Measurements from ENCODE around the gene SRP54.
"Not testable (repeated sequence)": the region's sequence is repeated elsewhere in the genome, so short reads cannot be mapped to it uniquely, and the experiment has no call there.

The SRP54 gene

GRCh38 chr14:34982421-34983147, at the start of gene SRP54:
TSS of gene SRP54 (plus strand) at chr14:34982992. CDS start at chr14:34996710, 13,718 bp downstream.
- intact Hi-C loops (cut with micrococcal nuclease): loop anchor here (1.0 to 2.0 kb wide), 3 partner anchors 64 to 140 kb away; partner anchors contain the start of genes FAM177A1 and PRORP
- Mint-ChIP-seq H3K27me3 (no peaks in the 10 kb centered on the region), H3K36me3 (ENCODE audit: low read depth) (peaks cover 20% of the 10 kb centered on the region), H3K27ac (no peak within 1 kb of the TSS), H3K4me1 (ENCODE audit: low read depth) (no peaks in the 10 kb centered on the region), H3K4me3 (no peak within 1 kb of the TSS), H3K9me3 (no peaks in the 10 kb centered on the region)

- Mint-ChIP-seq H3K27ac (no peak overlapping the region), H3K4me3 (no peak overlapping the region), H3K36me3 (ENCODE audit: low read depth) (no peaks in the 10 kb centered on the region), H3K27me3 (no peaks in the 10 kb centered on the region), H3K9me3 (no peaks in the 10 kb centered on the region), H3K4me1 (ENCODE audit: low read depth) (peaks cover 27% of the 10 kb centered on the region)
- intact Hi-C loops (cut with micrococcal nuclease): loop anchor here (10.0 kb wide), 1 partner anchor 58 kb away; the partner anchor contains the start of gene BAZ1A
These were observed 49.5 kb upstream of the SRP54 start for GRCh38 chr14:34933301-34933700.

DNA sequence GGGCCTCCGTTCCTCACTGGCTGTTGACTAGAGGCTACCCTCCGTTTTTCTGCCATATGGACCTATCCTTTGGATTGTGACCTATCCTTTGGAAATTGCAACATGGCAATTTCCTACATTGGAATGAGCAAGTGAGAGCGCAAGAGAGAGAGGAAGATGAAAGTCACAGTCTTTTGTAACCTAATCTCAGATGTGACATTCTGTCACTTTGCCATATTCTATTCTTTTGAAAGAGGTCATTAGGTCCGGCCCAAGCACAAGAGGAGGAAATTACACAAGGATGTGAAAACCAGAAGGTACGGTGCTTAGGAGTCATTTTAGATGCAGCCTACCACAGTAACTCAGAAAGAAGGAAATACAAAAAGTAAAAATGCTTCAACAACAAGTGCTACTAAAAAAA, 47.3 kb upstream of the SRP54 start:
- intact Hi-C loops (cut with micrococcal nuclease): loop anchor here (10.0 kb wide), 1 partner anchor 61 kb away; the partner anchor contains the start of gene BAZ1A

GRCh38 chr14:34937442-34937841, 45.4 kb upstream of the SRP54 start:
- Mint-ChIP-seq H3K27me3 (no peaks in the 10 kb centered on the region), H3K9me3 (no peaks in the 10 kb centered on the region), H3K36me3 (ENCODE audit: low read depth) (no peaks in the 10 kb centered on the region), H3K4me1 (ENCODE audit: low read depth) (peaks cover 12% of the 10 kb centered on the region), H3K4me3 (no peak overlapping the region), H3K27ac (no peak overlapping the region)
- intact Hi-C loops (cut with micrococcal nuclease): loop anchor here (10.0 kb wide), 1 partner anchor 63 kb away; the partner anchor contains the start of gene BAZ1A

More for the DNA sequence above, 47.3 kb upstream of the SRP54 start:
- Mint-ChIP-seq H3K27ac (peak overlapping the region; percentile 55), H3K9me3 (no peaks in the 10 kb centered on the region), H3K36me3 (ENCODE audit: low read depth) (no peaks in the 10 kb centered on the region), H3K4me1 (ENCODE audit: low read depth) (peaks cover 20% of the 10 kb centered on the region), H3K27me3 (no peaks in the 10 kb centered on the region), H3K4me3 (no peak overlapping the region)

- Mint-ChIP-seq H3K36me3 (ENCODE audit: low read depth) (no peaks in the 10 kb centered on the region), H3K27ac (no peak overlapping the region), H3K9me3 (no peaks in the 10 kb centered on the region), H3K4me3 (no peak overlapping the region), H3K27me3 (no peaks in the 10 kb centered on the region), H3K4me1 (ENCODE audit: low read depth) (peaks cover 12% of the 10 kb centered on the region)
- intact Hi-C loops (cut with micrococcal nuclease): loop anchor here (10.0 kb wide), 1 partner anchor 63 kb away; the partner anchor contains the start of gene BAZ1A
These were observed 44.9 kb upstream of the SRP54 start for GRCh38 chr14:34937876-34938275.

- peaks cover 11% of the 10 kb centered on the region for H3K9me3 Mint-ChIP-seq
- H3K4me3 Mint-ChIP-seq: no peak overlapping the region
- no peaks in the 10 kb centered on the region for H3K4me1 Mint-ChIP-seq (ENCODE audit: low read depth)
- H3K27me3 Mint-ChIP-seq: no peaks in the 10 kb centered on the region
- H3K36me3 Mint-ChIP-seq (ENCODE audit: low read depth): peaks cover 11% of the 10 kb centered on the region
- no peak overlapping the region for H3K27ac Mint-ChIP-seq
- intact Hi-C loops (cut with micrococcal nuclease): no loop called here
These were observed 39.3 kb upstream of the SRP54 start for GRCh38 chr14:34943506-34943905.

GRCh38 chr14:34944744-34945143, 38.0 kb upstream of the SRP54 start:
- H3K9me3 Mint-ChIP-seq: peaks cover 11% of the 10 kb centered on the region
- H3K4me1 Mint-ChIP-seq (ENCODE audit: low read depth): no peaks in the 10 kb centered on the region
- H3K4me3 Mint-ChIP-seq: no peak overlapping the region
- intact Hi-C loops (cut with micrococcal nuclease): no loop called here
- H3K27me3 Mint-ChIP-seq: no peaks in the 10 kb centered on the region
- no peak overlapping the region for H3K27ac Mint-ChIP-seq
- peaks cover 11% of the 10 kb centered on the region for H3K36me3 Mint-ChIP-seq (ENCODE audit: low read depth)

DNA sequence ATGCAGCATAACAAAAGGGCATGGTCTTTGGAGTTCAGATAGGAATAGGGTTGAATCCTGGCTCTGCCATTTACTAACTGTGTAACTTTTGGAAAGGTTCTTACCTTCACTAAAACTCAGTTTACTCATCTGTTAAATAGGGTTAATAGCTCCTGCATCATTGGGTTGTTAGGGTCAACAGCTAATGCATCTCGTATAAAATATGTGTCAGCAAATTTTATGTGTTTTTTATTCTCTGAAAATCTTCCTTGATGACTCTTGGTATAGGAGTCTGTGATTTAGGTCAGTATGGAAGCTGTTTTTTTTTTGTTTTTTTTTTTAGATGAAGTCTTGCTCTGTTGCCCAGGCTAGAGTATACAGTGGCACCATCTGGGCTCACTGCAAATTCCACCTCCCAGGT, 36.1 kb upstream of the SRP54 start:
- intact Hi-C loops (cut with micrococcal nuclease): no loop called here
- no peak overlapping the region for H3K4me3 Mint-ChIP-seq
- H3K27me3 Mint-ChIP-seq: no peaks in the 10 kb centered on the region
- H3K4me1 Mint-ChIP-seq (ENCODE audit: low read depth): no peaks in the 10 kb centered on the region
- H3K9me3 Mint-ChIP-seq: peaks cover 11% of the 10 kb centered on the region
- peaks cover 11% of the 10 kb centered on the region for H3K36me3 Mint-ChIP-seq (ENCODE audit: low read depth)
- H3K27ac Mint-ChIP-seq: no peak overlapping the region

- no peaks in the 10 kb centered on the region for H3K27me3 Mint-ChIP-seq
- no peaks in the 10 kb centered on the region for H3K9me3 Mint-ChIP-seq
- H3K4me1 Mint-ChIP-seq (ENCODE audit: low read depth): no peaks in the 10 kb centered on the region
- no peak overlapping the region for H3K27ac Mint-ChIP-seq
- peaks cover 10% of the 10 kb centered on the region for H3K36me3 Mint-ChIP-seq (ENCODE audit: low read depth)
- intact Hi-C loops (cut with micrococcal nuclease): no loop called here
- no peak overlapping the region for H3K4me3 Mint-ChIP-seq
These were observed 31.5 kb upstream of the SRP54 start for GRCh38 chr14:34951286-34951685.

DNA sequence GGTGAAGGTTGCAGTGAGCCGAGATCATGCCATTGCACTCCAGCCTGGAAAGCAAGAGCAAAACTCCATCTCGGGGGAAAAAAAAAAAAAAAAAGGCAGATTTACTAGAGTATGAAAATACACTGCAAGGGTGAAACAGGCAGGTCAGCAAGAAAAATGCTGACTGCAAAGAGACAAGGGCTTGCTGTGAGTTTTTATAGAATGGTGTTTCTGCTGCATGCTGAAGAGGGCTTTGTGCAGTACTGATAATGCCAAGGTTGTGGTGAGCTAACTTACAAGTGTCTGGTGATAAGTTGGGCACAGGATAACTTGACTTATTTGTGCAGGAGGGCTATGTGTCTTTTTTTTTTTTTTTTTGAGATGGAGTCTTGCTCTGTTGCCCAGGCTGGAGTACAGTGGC, 25.9 kb upstream of the SRP54 start:
- intact Hi-C loops (cut with micrococcal nuclease): no loop called here
- H3K4me1 Mint-ChIP-seq (ENCODE audit: low read depth): no peaks in the 10 kb centered on the region
- H3K27ac Mint-ChIP-seq: no peak overlapping the region
- H3K27me3 Mint-ChIP-seq: no peaks in the 10 kb centered on the region
- H3K9me3 Mint-ChIP-seq: no peaks in the 10 kb centered on the region
- H3K4me3 Mint-ChIP-seq: no peak overlapping the region
- peaks cover 34% of the 10 kb centered on the region for H3K36me3 Mint-ChIP-seq (ENCODE audit: low read depth)

GRCh38 chr14:34957771-34958286, 25.0 kb upstream of the SRP54 start:
- H3K4me3 Mint-ChIP-seq: no peak overlapping the region
- no peaks in the 10 kb centered on the region for H3K27me3 Mint-ChIP-seq
- no peaks in the 10 kb centered on the region for H3K4me1 Mint-ChIP-seq (ENCODE audit: low read depth)
- H3K36me3 Mint-ChIP-seq (ENCODE audit: low read depth): peaks cover 34% of the 10 kb centered on the region
- intact Hi-C loops (cut with micrococcal nuclease): no loop called here
- H3K27ac Mint-ChIP-seq: no peak overlapping the region
- no peaks in the 10 kb centered on the region for H3K9me3 Mint-ChIP-seq

DNA sequence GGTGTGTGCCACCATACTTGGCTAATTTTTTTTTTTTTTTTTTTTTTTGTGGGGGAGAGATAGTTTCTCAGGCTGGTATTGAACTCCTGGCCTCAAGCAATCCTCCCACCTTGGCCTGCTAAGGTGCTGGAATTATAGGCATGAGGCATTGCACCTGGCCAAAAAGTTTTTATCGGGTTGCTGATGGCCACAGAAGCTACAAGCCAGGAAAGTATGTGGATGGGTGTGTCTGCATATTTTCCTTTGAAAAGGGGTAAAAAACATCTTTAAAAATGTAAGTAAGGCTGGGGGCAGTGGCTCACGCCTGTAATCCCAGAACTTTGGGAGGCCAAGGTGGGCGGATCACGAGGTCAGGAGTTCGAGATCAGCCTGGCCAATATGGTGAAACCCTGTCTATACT, 20.7 kb upstream of the SRP54 start:
- H3K27me3 Mint-ChIP-seq; intact Hi-C loops (cut with micrococcal nuclease); H3K27ac Mint-ChIP-seq; H3K9me3 Mint-ChIP-seq; H3K4me1 Mint-ChIP-seq (ENCODE audit: low read depth); H3K4me3 Mint-ChIP-seq: not testable (repeated sequence)
- H3K36me3 Mint-ChIP-seq (ENCODE audit: low read depth): peaks cover 21% of the 10 kb centered on the region

DNA sequence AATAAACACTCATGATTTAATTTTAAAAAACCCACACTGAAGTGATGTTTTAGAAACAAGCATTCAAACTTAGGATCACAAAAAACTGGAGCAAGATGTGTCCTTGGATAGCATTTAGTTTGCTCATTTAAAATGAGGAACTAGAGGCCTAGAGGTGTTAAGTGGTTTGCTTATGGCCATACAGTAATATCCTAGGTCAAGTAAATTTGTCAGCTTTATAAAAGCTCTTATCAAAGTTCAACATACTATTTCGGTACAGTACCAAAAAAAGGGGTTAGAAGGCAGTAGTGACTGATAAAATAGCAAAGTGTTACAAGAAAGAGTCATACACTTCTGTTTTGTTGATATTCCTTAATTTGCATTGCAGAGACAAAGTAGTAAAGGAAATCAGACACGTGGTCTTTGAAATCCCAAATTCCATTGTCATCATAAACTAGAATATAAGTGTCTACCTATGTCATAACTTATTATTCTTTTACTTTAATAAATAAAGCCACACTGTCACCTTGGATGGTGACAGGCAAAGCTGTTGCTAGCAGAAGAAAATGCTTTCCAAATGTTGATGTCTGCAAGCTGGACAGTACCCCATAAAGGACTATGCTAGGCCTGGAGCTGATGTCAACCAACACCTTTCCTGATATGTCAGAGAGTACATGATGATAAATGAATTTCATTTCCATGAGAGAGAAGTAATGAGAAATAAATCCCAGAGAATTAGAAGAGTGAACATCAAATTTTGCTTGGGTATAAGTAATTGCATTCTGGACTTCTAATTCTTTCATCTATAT, 17.6 kb upstream of the SRP54 start:
- H3K27ac Mint-ChIP-seq: no peak overlapping the region

DNA sequence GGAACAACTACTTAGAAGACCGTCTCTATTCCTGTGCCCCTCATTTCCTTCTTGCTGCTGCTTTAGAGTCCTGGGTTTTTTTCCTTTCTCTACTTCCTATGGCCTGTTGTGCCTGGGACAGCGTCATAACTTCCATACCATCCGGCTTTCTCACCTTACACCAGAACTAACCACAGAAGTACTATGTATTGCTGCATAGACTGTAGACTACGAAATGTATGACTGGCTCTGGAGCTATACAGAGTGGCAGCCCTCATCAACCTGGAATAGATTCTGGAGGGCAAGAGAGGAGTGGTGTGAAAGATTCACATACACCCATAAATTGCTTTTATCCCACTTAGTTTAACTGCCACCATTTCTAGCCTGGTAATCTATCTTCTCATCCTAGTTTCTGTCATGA, 16.9 kb upstream of the SRP54 start:
- H3K27ac Mint-ChIP-seq: no peak overlapping the region
- peaks cover 17% of the 10 kb centered on the region for H3K36me3 Mint-ChIP-seq (ENCODE audit: low read depth)
- H3K27me3 Mint-ChIP-seq: no peaks in the 10 kb centered on the region
- no peaks in the 10 kb centered on the region for H3K9me3 Mint-ChIP-seq
- no peaks in the 10 kb centered on the region for H3K4me1 Mint-ChIP-seq (ENCODE audit: low read depth)
- intact Hi-C loops (cut with micrococcal nuclease): no loop called here
- no peak overlapping the region for H3K4me3 Mint-ChIP-seq

More for the DNA sequence above, 17.6 kb upstream of the SRP54 start:
- Mint-ChIP-seq H3K4me1 (ENCODE audit: low read depth) (no peaks in the 10 kb centered on the region), H3K27me3 (no peaks in the 10 kb centered on the region), H3K4me3 (no peak overlapping the region), H3K9me3 (no peaks in the 10 kb centered on the region), H3K36me3 (ENCODE audit: low read depth) (peaks cover 17% of the 10 kb centered on the region)
- intact Hi-C loops (cut with micrococcal nuclease): no loop called here

All from dendritic cell treated with granulocyte-macrophage colony-stimulating factor and Interleukin-4, amounts not matched to agents 40 ng/mL and 50 ng/mL, for 4 days (primary cell).